ENCODE data around the gene NRG3. TPM values are rescaled to one million over a fixed set of nuclear protein-coding genes. Genes with fewer than 3 reads are reported as not detected.

NRG3 gene
- total RNA-seq, 1 experiment from 2014 or later = not detected

GRCh38 chr10:82796510-82796909 is 921.5 kb downstream of the NRG3 start:
- Histone ChIP-seq H3K9me2 (ENCODE audit: insufficient read depth) (no peaks in the 10 kb centered on the region), H3K27ac (ENCODE audit: low read depth, low read length) (no peak overlapping the region), H3K4me1 (ENCODE audit: control insufficient read depth in 1 of 2, insufficient read depth in 2 of 2, low read length in 2 of 2) (no peaks in the 10 kb centered on the region), H2AFZ (ENCODE audit: low read depth, low read length, poor library complexity, severe bottlenecking) (no peak overlapping the region), H4K20me1 (ENCODE audit: insufficient read depth) (no peaks in the 10 kb centered on the region), H3K4me3 (replicated peaks in 1 of 2; ENCODE audit: low read depth in 1 of 2, low read length in 2 of 2) (no peak overlapping the region), H3K36me3 (ENCODE audit: control insufficient read depth in 1 of 2, insufficient read depth in 2 of 2, low read length in 2 of 2) (no peaks in the 10 kb centered on the region), H3K9me3 (ENCODE audit: control insufficient read depth in 1 of 2, insufficient read depth in 1 of 2, low read depth in 1 of 2, low read length in 2 of 2) (peaks cover 0 to 20% of the 10 kb centered on the region in 2 experiments; a peak in 2 of 4 replicates), H3K79me2 (ENCODE audit: insufficient read depth, low read length) (no peaks in the 10 kb centered on the region), H3K9ac (ENCODE audit: low read length) (no peak overlapping the region), H3K27me3 (ENCODE audit: insufficient read depth, low read length) (no peaks in the 10 kb centered on the region), H3K4me2 (ENCODE audit: low read length) (no peak overlapping the region)
- POLR2A ChIA-PET = no interaction called here
- CTCF ChIA-PET = no interaction called here
- RAD21 ChIA-PET (ENCODE audit: low non-redundant PET in 1 of 2, low total read pairs in 2 of 2, uncharacterized antibody in 2 of 2, unreplicated experiment in 2 of 2) = no interaction called here
- ATAC-seq (no peak), DNase-seq (ENCODE audit: low read depth, low spot score) (no peak)
- intact Hi-C loops (cut with micrococcal nuclease) = loop anchor here (1.0 to 5.0 kb wide), 2 partner anchors 1075 to 1301 kb away; no protein-coding TSS in a partner anchor
- TF ChIP-seq POLR2AphosphoS5 (IDR thresholded peaks at IDR 0.05; ENCODE audit: low read depth, low read length) = no peak
- no peak for TF ChIP-seq CTCF (IDR thresholded peaks at IDR 0.05 in 2 of 3, conservative IDR thresholded peaks at IDR 0.05 in 1 of 3; ENCODE audit: borderline replicate concordance in 1 of 3, insufficient read depth in 1 of 3, low read depth in 2 of 3, low read length in 2 of 3)
- no peak for TF ChIP-seq FOSL1 (IDR thresholded peaks at IDR 0.05; ENCODE audit: low read depth)
- TF ChIP-seq REST (IDR thresholded peaks at IDR 0.05; ENCODE audit: low read depth) = no peak
- TF ChIP-seq ATF3 (IDR thresholded peaks at IDR 0.05) = no peak
- TF ChIP-seq POLR2A (IDR thresholded peaks at IDR 0.05; ENCODE audit: borderline replicate concordance, extremely low read depth, insufficient read depth, insufficient read length) = no peak
- no peak for TF ChIP-seq CBX3 (IDR thresholded peaks at IDR 0.05; ENCODE audit: low read depth)
- TF ChIP-seq SP1 (IDR thresholded peaks at IDR 0.05; ENCODE audit: low read depth) = no peak
- no peak for TF ChIP-seq EZH2phosphoT487 (IDR thresholded peaks at IDR 0.05; ENCODE audit: borderline replicate concordance)
- TF ChIP-seq JUND (IDR thresholded peaks at IDR 0.05) = no peak
- no peak for TF ChIP-seq TCF7L2 (IDR thresholded peaks at IDR 0.05; ENCODE audit: borderline replicate concordance, extremely low read depth, insufficient read depth, insufficient read length)
- no peak for TF ChIP-seq EGR1 (IDR thresholded peaks at IDR 0.05; ENCODE audit: low read depth)
- no peak for TF ChIP-seq ZFX (IDR thresholded peaks at IDR 0.05)
- TF ChIP-seq ZBTB33 (IDR thresholded peaks at IDR 0.05; ENCODE audit: extremely low read depth, insufficient replicate concordance, low read length) = no peak
- TF ChIP-seq SRF (IDR thresholded peaks at IDR 0.05; ENCODE audit: low read depth) = no peak
- BruUV-seq (replicated peaks) = no TSS peak
